DLD1 (cell line): Measurements from ENCODE around the gene TMEM191C.
"Not testable (repeated sequence)": the region's sequence is repeated elsewhere in the genome, so short reads cannot be mapped to it uniquely, and the experiment has no call there.

ENCODE experiments used
- in situ Hi-C: cut with HindIII; loops from 2 replicates; pipeline ENCODE4 v1.10.0; 2017; ENCODE audit warnings: low sequenced_read_pairs

Gene TMEM191C

GRCh38 chr22:21467337-21468193 is at the start of gene TMEM191C:
TSS of gene TMEM191C (plus strand) at chr22:21467387. CDS start at chr22:21467460, 73 bp downstream.
- in situ Hi-C loops = not testable (repeated sequence)

GRCh38 chr22:21417853-21418252 is 49.3 kb upstream of the TMEM191C start:
- in situ Hi-C loops = not testable (repeated sequence)

- in situ Hi-C loops = not testable (repeated sequence)
These were observed 48.1 kb upstream of the TMEM191C start for GRCh38 chr22:21418974-21419638.

GRCh38 chr22:21420180-21420763 is 46.9 kb upstream of the TMEM191C start:
- in situ Hi-C loops = not testable (repeated sequence)

- in situ Hi-C loops = not testable (repeated sequence)
These were observed 43.0 kb upstream of the TMEM191C start for GRCh38 chr22:21424084-21424709.

GRCh38 chr22:21434378-21435233 is 32.6 kb upstream of the TMEM191C start:
- in situ Hi-C loops = not testable (repeated sequence)

GRCh38 chr22:21435998-21436810 is 31.0 kb upstream of the TMEM191C start:
- in situ Hi-C loops = not testable (repeated sequence)

- in situ Hi-C loops = not testable (repeated sequence)
These were observed 29.2 kb upstream of the TMEM191C start for GRCh38 chr22:21438013-21438412.

GRCh38 chr22:21440018-21440636 is 27.1 kb upstream of the TMEM191C start:
- in situ Hi-C loops = not testable (repeated sequence)

GRCh38 chr22:21440676-21441075 is 26.5 kb upstream of the TMEM191C start:
- in situ Hi-C loops = not testable (repeated sequence)

GRCh38 chr22:21441170-21441569 is 26.0 kb upstream of the TMEM191C start:
- in situ Hi-C loops = not testable (repeated sequence)

GRCh38 chr22:21442123-21442522 is 25.1 kb upstream of the TMEM191C start:
- in situ Hi-C loops = not testable (repeated sequence)

- in situ Hi-C loops = not testable (repeated sequence)
These were observed 24.5 kb upstream of the TMEM191C start for GRCh38 chr22:21442646-21443045.

GRCh38 chr22:21443057-21443734 is 24.0 kb upstream of the TMEM191C start:
- in situ Hi-C loops = no loop called here

- in situ Hi-C loops = no loop called here
These were observed 23.3 kb upstream of the TMEM191C start for GRCh38 chr22:21443735-21444421.

GRCh38 chr22:21444701-21445436 is 22.3 kb upstream of the TMEM191C start:
- in situ Hi-C loops = no loop called here
